ENCODE data around the gene SUMO4. TPM values are rescaled to one million over a fixed set of nuclear protein-coding genes. Genes with fewer than 3 reads are reported as not detected.
A peak's percentile ranks its signal among the peaks of the same experiment; 100 is the strongest.

Gene SUMO4
- total RNA-seq, 1 experiment from 2014 or later = 1.1 TPM

GRCh38 chr6:149429427-149430360 lies 29.6 kb downstream of the SUMO4 start:
- TF ChIP-seq, protein P1, sequence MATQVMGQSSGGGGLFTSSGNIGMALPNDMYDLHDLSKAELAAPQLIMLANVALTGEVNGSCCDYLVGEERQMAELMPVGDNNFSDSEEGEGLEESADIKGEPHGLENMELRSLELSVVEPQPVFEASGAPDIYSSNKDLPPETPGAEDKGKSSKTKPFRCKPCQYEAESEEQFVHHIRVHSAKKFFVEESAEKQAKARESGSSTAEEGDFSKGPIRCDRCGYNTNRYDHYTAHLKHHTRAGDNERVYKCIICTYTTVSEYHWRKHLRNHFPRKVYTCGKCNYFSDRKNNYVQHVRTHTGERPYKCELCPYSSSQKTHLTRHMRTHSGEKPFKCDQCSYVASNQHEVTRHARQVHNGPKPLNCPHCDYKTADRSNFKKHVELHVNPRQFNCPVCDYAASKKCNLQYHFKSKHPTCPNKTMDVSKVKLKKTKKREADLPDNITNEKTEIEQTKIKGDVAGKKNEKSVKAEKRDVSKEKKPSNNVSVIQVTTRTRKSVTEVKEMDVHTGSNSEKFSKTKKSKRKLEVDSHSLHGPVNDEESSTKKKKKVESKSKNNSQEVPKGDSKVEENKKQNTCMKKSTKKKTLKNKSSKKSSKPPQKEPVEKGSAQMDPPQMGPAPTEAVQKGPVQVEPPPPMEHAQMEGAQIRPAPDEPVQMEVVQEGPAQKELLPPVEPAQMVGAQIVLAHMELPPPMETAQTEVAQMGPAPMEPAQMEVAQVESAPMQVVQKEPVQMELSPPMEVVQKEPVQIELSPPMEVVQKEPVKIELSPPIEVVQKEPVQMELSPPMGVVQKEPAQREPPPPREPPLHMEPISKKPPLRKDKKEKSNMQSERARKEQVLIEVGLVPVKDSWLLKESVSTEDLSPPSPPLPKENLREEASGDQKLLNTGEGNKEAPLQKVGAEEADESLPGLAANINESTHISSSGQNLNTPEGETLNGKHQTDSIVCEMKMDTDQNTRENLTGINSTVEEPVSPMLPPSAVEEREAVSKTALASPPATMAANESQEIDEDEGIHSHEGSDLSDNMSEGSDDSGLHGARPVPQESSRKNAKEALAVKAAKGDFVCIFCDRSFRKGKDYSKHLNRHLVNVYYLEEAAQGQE (IDR thresholded peaks at IDR 0.05; ENCODE audit: insufficient read depth in 1 of 2, low read depth in 2 of 2, low read length in 1 of 2) = no peak
- TF ChIP-seq TCF7L2 (IDR thresholded peaks at IDR 0.05; ENCODE audit: low read depth, low read length) = no peak
- no peak for TF ChIP-seq POLR2AphosphoS5 (IDR thresholded peaks at IDR 0.05; ENCODE audit: low read depth, low read length)
- no peak for TF ChIP-seq SIN3A (IDR thresholded peaks at IDR 0.05; ENCODE audit: borderline replicate concordance, insufficient read depth, low read depth, low read length)
- TF ChIP-seq CTCF (IDR thresholded peaks at IDR 0.05) = no peak
- Histone ChIP-seq H3K9me3 (ENCODE audit: control insufficient read depth, insufficient read depth, low read depth, low read length) (no peaks in the 10 kb centered on the region), H3K27ac (ENCODE audit: low read length) (no peak overlapping the region), H3K36me3 (ENCODE audit: control insufficient read depth, insufficient read depth, low read length) (no peaks in the 10 kb centered on the region), H3K4me3 (ENCODE audit: low read depth in 2 of 2, low read length in 2 of 2) (no peak overlapping the region), H3K27me3 (ENCODE audit: control insufficient read depth, insufficient read depth, low read length) (no peaks in the 10 kb centered on the region), H3K4me1 (ENCODE audit: control insufficient read depth, insufficient read depth, low read length) (peaks cover 4% of the 10 kb centered on the region)
- ATAC-seq (no peak), DNase-seq (ENCODE audit: low read depth, low spot score) (no peak)
- CTCF ChIA-PET = no interaction called here
- POLR2A ChIA-PET = no interaction called here
- in situ Hi-C loops (cut with HindIII; ENCODE audit: low pct_unique_long_range_greater_than_20kb, low sequenced_read_pairs) (no loop called here), intact Hi-C loops (cut with micrococcal nuclease; ENCODE audit: unreplicated experiment) (no loop called here)
- no TSS peak for BruUV-seq (replicated peaks)

DNA sequence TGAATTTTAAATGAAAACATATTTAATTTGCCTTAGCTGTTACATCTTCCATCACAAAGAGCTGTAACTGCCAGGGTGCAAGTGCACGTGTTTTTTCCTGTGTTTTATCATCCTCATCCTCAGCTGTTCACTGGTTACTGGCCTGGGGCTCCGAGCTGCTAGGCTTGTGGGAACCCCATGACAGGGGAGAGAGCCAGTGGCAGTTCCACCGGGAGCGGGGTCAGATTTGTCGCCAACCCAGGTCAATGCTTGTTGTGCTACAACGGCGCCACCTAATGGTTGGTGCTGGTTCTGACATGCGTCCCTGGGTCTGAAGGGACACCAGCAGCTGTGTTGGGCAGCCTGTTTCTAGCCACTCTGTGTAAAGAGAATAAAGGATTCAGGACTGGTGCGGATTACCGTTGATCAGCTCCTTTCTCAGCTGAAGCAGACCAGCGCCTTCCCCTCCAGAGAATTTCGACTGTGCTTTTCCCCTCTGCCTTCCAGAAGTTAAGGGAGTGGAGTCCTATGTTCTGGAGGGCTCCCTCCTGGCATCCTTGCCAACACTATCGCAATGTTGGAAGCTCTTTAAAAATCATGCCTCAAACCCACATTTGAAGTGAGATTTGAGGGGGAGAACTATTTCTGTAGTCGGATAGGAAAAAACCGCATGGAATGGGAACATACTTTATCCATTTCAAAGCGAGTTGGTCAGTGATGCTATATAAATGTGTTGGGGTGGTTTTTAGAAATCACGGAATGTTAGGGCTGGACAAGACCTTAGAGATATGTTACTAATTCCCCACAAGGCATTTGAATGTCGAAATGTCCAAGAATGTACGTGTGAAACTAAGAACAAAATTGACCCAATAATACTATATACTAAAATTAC lies 32.1 kb downstream of the SUMO4 start:
- intact Hi-C loops (cut with micrococcal nuclease; ENCODE audit: unreplicated experiment) (loop anchor here (1.0 kb wide), 2 partner anchors 350 to 403 kb away; no protein-coding TSS in a partner anchor), in situ Hi-C loops (cut with HindIII; ENCODE audit: low pct_unique_long_range_greater_than_20kb, low sequenced_read_pairs) (no loop called here)
- ChIA-PET POLR2A (no interaction called here), CTCF (interaction anchor here (0.5 to 1.5 kb wide), 13 partner anchors 237 to 1168 kb away, joined by 3 to 8 read pairs (median 3); no protein-coding TSS in a partner anchor)
- H3K4me1 ChIP-seq (ENCODE audit: control insufficient read depth, insufficient read depth, low read length) = peaks cover 4% of the 10 kb centered on the region
- H3K27ac ChIP-seq (ENCODE audit: low read length) = no peak overlapping the region
- no peaks in the 10 kb centered on the region for H3K27me3 ChIP-seq (ENCODE audit: control insufficient read depth, insufficient read depth, low read length)
- no peaks in the 10 kb centered on the region for H3K9me3 ChIP-seq (ENCODE audit: control insufficient read depth, insufficient read depth, low read depth, low read length)
- BruUV-seq (replicated peaks) = no TSS peak
- DNase-seq (ENCODE audit: low read depth, low spot score) = peak; percentile 72
- H3K4me3 ChIP-seq (ENCODE audit: low read depth in 2 of 2, low read length in 2 of 2) = no peak overlapping the region
- H3K36me3 ChIP-seq (ENCODE audit: control insufficient read depth, insufficient read depth, low read length) = no peaks in the 10 kb centered on the region
- TF ChIP-seq SIN3A (IDR thresholded peaks at IDR 0.05; ENCODE audit: borderline replicate concordance, insufficient read depth, low read depth, low read length) (no peak), POLR2AphosphoS5 (IDR thresholded peaks at IDR 0.05; ENCODE audit: low read depth, low read length) (no peak), CTCF (IDR thresholded peaks at IDR 0.05) (peak; percentile 91), TCF7L2 (IDR thresholded peaks at IDR 0.05; ENCODE audit: low read depth, low read length) (no peak)
- TF ChIP-seq, protein P1 (IDR thresholded peaks at IDR 0.05; ENCODE audit: insufficient read depth in 1 of 2, low read depth in 2 of 2, low read length in 1 of 2) = no peak
- ATAC-seq = peak; percentile 98
